ENCODE measurements around the gene PARP12. TPM values are rescaled to one million over a fixed set of nuclear protein-coding genes. Genes with fewer than 3 reads are reported as not detected.

Gene PARP12
- total RNA-seq, 1 donor from 2014 or later = 31.5 TPM

- DNase-seq = no peak
Measured at GRCh38 chr7:140059273-140060242, 3.2 kb downstream of the PARP12 start.

GRCh38 chr7:140058517-140058916 is 4.2 kb downstream of the PARP12 start:
- DNase-seq = no peak

- no peak for DNase-seq
Measured at GRCh38 chr7:140057143-140057535, 5.6 kb downstream of the PARP12 start.

- DNase-seq = no peak
Measured at GRCh38 chr7:140056431-140057142, 6.2 kb downstream of the PARP12 start.

- no peak for DNase-seq
Measured at GRCh38 chr7:140055833-140056232, 6.9 kb downstream of the PARP12 start.

- DNase-seq = no peak
Measured at GRCh38 chr7:140054751-140055150, 8.0 kb downstream of the PARP12 start.

- no peak for DNase-seq
Measured at GRCh38 chr7:140053812-140054539, 8.8 kb downstream of the PARP12 start.

GRCh38 chr7:140051820-140052219 is 10.9 kb downstream of the PARP12 start:
- DNase-seq = no peak

- no peak for DNase-seq
Measured at GRCh38 chr7:140050100-140050499, 12.7 kb downstream of the PARP12 start.

GRCh38 chr7:140049339-140050024 is 13.3 kb downstream of the PARP12 start:
- DNase-seq = no peak

- no peak for DNase-seq
Measured at GRCh38 chr7:140048989-140049338, 13.8 kb downstream of the PARP12 start.

GRCh38 chr7:140048138-140048537 is 14.6 kb downstream of the PARP12 start:
- DNase-seq = no peak

GRCh38 chr7:140047197-140047596 is 15.6 kb downstream of the PARP12 start:
- DNase-seq = no peak

- DNase-seq = no peak
Measured at GRCh38 chr7:140045697-140046096, 17.1 kb downstream of the PARP12 start.

- DNase-seq = no peak
Measured at GRCh38 chr7:140044251-140044650, 18.5 kb downstream of the PARP12 start.

GRCh38 chr7:140042386-140042670 is 20.4 kb downstream of the PARP12 start:
- no peak for DNase-seq

GRCh38 chr7:140041659-140042385 is 20.9 kb downstream of the PARP12 start:
- no peak for DNase-seq

GRCh38 chr7:140039896-140040295 is 22.9 kb downstream of the PARP12 start:
- no peak for DNase-seq

GRCh38 chr7:140039066-140039465 is 23.7 kb downstream of the PARP12 start:
- no peak for DNase-seq

GRCh38 chr7:140036224-140036962 is 26.4 kb downstream of the PARP12 start:
- no peak for DNase-seq

All from tongue (tissue), 2 donors.